ENCODE results near the gene PRTFDC1.

PRTFDC1 gene

GRCh38 chr10:24938525-24938924 is 13.9 kb downstream of the PRTFDC1 start:
- TF ChIP-seq REST (IDR thresholded peaks at IDR 0.05; ENCODE audit: insufficient read depth in 1 of 2, low read depth in 2 of 2, low read length in 2 of 2) (no peak), FOXP2 (optimal IDR thresholded peaks at IDR 0.05; ENCODE audit: borderline replicate concordance, extremely low read depth, extremely low read length, insufficient read depth) (no peak), SIN3A (IDR thresholded peaks at IDR 0.05; ENCODE audit: borderline replicate concordance, insufficient read depth, low read length) (no peak), TAF1 (IDR thresholded peaks at IDR 0.05; ENCODE audit: borderline replicate concordance, insufficient read depth, low read length) (no peak), POLR2AphosphoS5 (IDR thresholded peaks at IDR 0.05; ENCODE audit: low read depth, low read length) (no peak)

GRCh38 chr10:24938076-24938475 is 14.3 kb downstream of the PRTFDC1 start:
- TF ChIP-seq REST (IDR thresholded peaks at IDR 0.05; ENCODE audit: insufficient read depth in 1 of 2, low read depth in 2 of 2, low read length in 2 of 2) (no peak), SIN3A (IDR thresholded peaks at IDR 0.05; ENCODE audit: borderline replicate concordance, insufficient read depth, low read length) (no peak), POLR2AphosphoS5 (IDR thresholded peaks at IDR 0.05; ENCODE audit: low read depth, low read length) (no peak), TAF1 (IDR thresholded peaks at IDR 0.05; ENCODE audit: borderline replicate concordance, insufficient read depth, low read length) (no peak), FOXP2 (optimal IDR thresholded peaks at IDR 0.05; ENCODE audit: borderline replicate concordance, extremely low read depth, extremely low read length, insufficient read depth) (no peak)

- TF ChIP-seq FOXP2 (optimal IDR thresholded peaks at IDR 0.05; ENCODE audit: borderline replicate concordance, extremely low read depth, extremely low read length, insufficient read depth) (no peak), TAF1 (IDR thresholded peaks at IDR 0.05; ENCODE audit: borderline replicate concordance, insufficient read depth, low read length) (no peak), POLR2AphosphoS5 (IDR thresholded peaks at IDR 0.05; ENCODE audit: low read depth, low read length) (no peak), REST (IDR thresholded peaks at IDR 0.05; ENCODE audit: insufficient read depth in 1 of 2, low read depth in 2 of 2, low read length in 2 of 2) (no peak), SIN3A (IDR thresholded peaks at IDR 0.05; ENCODE audit: borderline replicate concordance, insufficient read depth, low read length) (no peak)
Measured at GRCh38 chr10:24935504-24936292, 16.7 kb downstream of the PRTFDC1 start.

DNA sequence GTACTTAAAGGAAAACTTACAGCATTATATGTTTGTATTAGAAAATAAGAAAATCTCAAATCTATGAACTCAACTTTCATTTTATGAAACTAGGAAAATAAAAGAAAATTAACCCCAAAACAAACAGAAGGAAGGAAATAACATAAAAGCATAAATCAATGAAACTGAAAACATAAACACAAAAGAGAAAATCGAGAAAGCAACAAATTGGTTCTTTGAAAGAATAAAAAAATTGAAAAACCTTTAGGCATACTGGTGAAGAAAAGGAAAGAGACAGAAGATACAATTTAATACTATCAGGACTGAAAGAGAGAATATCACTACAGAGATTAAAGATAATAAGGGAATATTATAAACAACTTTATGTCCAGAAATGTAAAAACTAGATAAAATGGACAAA is 21.2 kb downstream of the PRTFDC1 start:
- TF ChIP-seq POLR2AphosphoS5 (IDR thresholded peaks at IDR 0.05; ENCODE audit: low read depth, low read length) (no peak), REST (IDR thresholded peaks at IDR 0.05; ENCODE audit: insufficient read depth in 1 of 2, low read depth in 2 of 2, low read length in 2 of 2) (no peak), FOXP2 (optimal IDR thresholded peaks at IDR 0.05; ENCODE audit: borderline replicate concordance, extremely low read depth, extremely low read length, insufficient read depth) (no peak), TAF1 (IDR thresholded peaks at IDR 0.05; ENCODE audit: borderline replicate concordance, insufficient read depth, low read length) (no peak), SIN3A (IDR thresholded peaks at IDR 0.05; ENCODE audit: borderline replicate concordance, insufficient read depth, low read length) (no peak)
